Measurements from ENCODE around the gene MYMK. TPM values are rescaled to one million over a fixed set of nuclear protein-coding genes. Genes with fewer than 3 reads are reported as not detected.

MYMK gene
- total and polyA plus RNA-seq, 2 of the 8 experiments (the other 6 are each of a cell fraction or from before 2014, with no cell fraction given), result not detected

DNA sequence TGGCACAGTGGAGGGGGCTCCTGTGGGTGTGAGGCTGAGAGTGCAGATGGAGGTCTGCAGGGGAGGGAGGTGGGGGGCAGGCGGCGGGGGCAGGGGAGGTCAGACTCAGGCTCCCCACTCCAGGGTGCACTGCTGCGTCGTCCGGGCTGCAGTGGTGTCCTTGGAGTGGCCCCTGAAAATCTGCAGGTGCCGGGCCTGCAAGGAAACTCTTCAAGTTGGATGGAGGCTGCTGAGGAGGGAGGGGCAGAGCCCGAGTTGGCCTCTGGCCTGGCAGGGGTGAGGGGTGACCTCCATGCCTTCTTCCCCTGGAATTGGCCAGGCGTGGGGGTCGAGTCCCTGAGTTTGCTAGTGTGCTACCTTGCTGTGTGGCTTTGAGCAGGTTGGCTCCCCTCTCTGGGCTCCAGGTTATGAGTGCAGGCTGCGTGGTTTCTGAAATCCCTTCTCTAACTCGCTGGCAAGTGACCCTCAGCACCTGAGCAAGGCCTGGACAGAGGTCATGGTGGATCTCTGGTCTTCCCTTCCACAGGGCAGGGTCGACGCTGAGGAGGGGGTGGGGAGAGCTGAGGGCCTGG, 10.6 kb upstream of the MYMK start (continued):
- TF ChIP-seq KDM4A (IDR thresholded peaks at IDR 0.05; ENCODE audit: low read depth, low read length, severe bottlenecking) (no peak), HDAC6 (IDR thresholded peaks at IDR 0.05; ENCODE audit: low read depth, low read length) (no peak), SP2 (IDR thresholded peaks at IDR 0.05; ENCODE audit: low read length) (no peak), RFX5 (IDR thresholded peaks at IDR 0.05; ENCODE audit: borderline replicate concordance, low read depth, low read length) (no peak), SP4 (IDR thresholded peaks at IDR 0.05; ENCODE audit: low read length) (no peak), TEAD4 (IDR thresholded peaks at IDR 0.05; ENCODE audit: low read depth, low read length) (no peak), CHD2 (IDR thresholded peaks at IDR 0.05; ENCODE audit: low read length) (no peak), JUND (IDR thresholded peaks at IDR 0.05; ENCODE audit: low read length) (no peak)
